NB4 (cell line): ENCODE measurements around the gene BORCS8.

Experiments used
- POLR2A ChIP-seq: IDR thresholded peaks from 2 replicates; pipeline ENCODE4 v1.6.1; 2011; ENCODE audit warnings: mild to moderate bottlenecking; ENCODE audit not compliant: insufficient read length; ENCODE audit errors: extremely low read depth
- TF ChIP-seq, protein P1 (sequence below): IDR thresholded peaks from one replicate; pipeline ENCODE4 v1.5.1; 2012; ENCODE audit warnings: low read depth, low read length

DNA sequence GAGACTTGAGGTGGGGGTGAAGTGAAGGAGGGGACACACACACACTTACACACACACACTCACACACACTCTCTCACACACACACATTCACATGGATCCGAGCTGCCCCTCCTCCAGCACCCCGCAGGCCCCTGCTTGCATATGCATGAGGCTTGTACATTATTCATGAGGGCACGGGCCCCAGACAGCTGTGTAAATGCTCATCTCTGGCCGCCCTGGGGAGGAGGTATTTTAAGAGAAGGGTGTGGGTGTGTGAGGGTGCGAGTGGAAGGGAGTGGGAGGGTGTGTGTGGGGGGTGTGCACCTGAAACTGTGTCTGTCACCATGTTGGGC is 22.2 kb upstream of the BORCS8 start:
- TF ChIP-seq, protein P1, sequence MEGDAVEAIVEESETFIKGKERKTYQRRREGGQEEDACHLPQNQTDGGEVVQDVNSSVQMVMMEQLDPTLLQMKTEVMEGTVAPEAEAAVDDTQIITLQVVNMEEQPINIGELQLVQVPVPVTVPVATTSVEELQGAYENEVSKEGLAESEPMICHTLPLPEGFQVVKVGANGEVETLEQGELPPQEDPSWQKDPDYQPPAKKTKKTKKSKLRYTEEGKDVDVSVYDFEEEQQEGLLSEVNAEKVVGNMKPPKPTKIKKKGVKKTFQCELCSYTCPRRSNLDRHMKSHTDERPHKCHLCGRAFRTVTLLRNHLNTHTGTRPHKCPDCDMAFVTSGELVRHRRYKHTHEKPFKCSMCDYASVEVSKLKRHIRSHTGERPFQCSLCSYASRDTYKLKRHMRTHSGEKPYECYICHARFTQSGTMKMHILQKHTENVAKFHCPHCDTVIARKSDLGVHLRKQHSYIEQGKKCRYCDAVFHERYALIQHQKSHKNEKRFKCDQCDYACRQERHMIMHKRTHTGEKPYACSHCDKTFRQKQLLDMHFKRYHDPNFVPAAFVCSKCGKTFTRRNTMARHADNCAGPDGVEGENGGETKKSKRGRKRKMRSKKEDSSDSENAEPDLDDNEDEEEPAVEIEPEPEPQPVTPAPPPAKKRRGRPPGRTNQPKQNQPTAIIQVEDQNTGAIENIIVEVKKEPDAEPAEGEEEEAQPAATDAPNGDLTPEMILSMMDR: no peak
- TF ChIP-seq POLR2A: no peak
